ENCODE measurements around the gene ADH6. TPM values are rescaled to one million over a fixed set of nuclear protein-coding genes. Genes with fewer than 3 reads are reported as not detected.
"Not testable (repeated sequence)": the region's sequence is repeated elsewhere in the genome, so short reads cannot be mapped to it uniquely, and the experiment has no call there.

Gene ADH6
- not detected for total RNA-seq
- long read RNA-seq, donor 1, result 0 reads
- long read RNA-seq, donor 2, result 0 reads

- intact Hi-C loops (cut with DNase I), result no loop called here
- no peak for DNase-seq (ENCODE audit: low spot score)
Measured at GRCh38 chr4:99219072-99219471, at the start of gene ADH6. Gene ADH6, minus strand, starts transcription at chr4:99219246. Its CDS starts 94 bp downstream, at chr4:99219152.

GRCh38 chr4:99264927-99265326, 45.9 kb upstream of the ADH6 start:
- DNase-seq (ENCODE audit: low spot score), result no peak
- intact Hi-C loops (cut with DNase I), result no loop called here

DNA sequence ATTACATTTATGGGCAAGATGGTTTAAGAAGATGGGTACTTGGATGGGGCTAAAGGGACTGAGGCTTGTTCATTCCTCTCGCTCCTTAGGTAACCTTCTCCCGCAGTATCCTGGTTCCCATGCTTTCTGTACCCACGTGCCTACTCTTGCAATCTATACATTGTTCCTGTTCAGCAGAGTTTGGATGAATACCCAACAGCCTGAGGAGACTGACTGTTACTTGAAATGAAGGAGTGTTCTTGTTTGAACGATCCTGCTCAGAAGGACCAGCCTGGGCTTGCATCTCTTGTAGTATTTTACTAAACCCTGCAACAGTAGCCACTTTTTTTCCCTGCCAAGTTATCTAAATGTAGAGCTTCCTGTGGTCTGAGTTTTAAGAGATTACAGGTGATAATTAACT, 33.7 kb upstream of the ADH6 start:
- intact Hi-C loops (cut with DNase I), result no loop called here
- no peak for DNase-seq (ENCODE audit: low spot score)

- intact Hi-C loops (cut with DNase I), result no loop called here
- no peak for DNase-seq (ENCODE audit: low spot score)
Measured at GRCh38 chr4:99248714-99249113, 29.7 kb upstream of the ADH6 start.

DNA sequence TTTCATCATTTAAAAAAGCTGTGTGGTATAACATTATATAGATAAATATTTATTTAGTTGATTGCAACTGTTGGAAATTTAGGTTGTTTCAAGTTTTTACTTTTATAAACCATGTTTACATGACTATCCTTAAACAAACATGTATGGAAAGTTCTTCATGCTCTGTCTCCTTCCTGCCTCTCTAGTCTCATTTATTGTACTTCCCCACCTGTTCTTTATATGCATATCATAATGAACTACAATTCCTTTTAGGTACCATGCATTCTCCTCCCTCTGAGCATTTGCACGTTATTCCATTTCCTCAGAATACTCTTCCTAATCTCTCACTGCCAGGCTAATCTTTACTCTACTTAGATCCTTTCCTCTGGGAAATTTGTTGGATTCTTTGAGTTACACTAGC, 16.9 kb upstream of the ADH6 start:
- intact Hi-C loops (cut with DNase I), result no loop called here
- no peak for DNase-seq (ENCODE audit: low spot score)

- intact Hi-C loops (cut with DNase I), result no loop called here
- DNase-seq (ENCODE audit: low spot score), result no peak
Measured at GRCh38 chr4:99234331-99235010, 15.4 kb upstream of the ADH6 start.

DNA sequence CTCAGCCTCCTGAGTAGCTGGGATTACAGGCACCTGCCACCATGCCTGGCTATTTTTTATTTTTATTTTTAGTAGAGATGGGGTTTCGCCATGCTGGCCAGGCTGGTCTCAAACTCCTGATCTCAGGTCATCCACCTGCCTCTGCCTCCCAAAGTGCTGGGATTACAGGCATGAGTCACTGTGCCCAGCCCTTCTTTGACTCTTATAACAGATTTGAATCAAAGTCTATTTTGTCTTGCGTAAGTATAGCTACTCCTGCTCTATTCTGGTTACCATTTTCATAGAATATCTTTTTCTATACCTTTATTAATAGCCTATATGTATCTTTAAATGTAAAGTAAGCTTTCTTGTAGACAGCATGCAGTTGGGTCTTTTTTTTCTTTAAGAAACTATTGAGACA, 14.4 kb upstream of the ADH6 start:
- DNase-seq (ENCODE audit: low spot score); intact Hi-C loops (cut with DNase I): not testable (repeated sequence)

DNA sequence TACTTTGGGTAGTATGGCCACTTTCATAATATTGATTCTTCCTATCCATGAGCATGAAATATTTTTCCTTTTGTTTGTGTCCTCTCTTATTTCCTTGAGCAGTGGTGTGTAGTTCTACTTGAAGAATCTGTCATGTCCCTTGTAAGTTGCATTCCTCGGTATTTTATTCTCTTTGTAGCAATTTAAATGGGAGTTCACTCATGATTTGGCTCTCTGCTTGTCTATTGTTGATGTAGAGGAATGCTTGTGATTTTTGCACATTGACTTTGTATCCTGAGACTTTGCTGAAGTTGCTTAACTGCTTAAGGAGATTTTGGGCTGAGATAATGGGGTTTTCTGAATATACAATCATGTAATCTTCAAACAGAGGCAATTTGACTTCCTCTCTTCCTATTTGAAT, 9.7 kb upstream of the ADH6 start:
- intact Hi-C loops (cut with DNase I); DNase-seq (ENCODE audit: low spot score): not testable (repeated sequence)

DNA sequence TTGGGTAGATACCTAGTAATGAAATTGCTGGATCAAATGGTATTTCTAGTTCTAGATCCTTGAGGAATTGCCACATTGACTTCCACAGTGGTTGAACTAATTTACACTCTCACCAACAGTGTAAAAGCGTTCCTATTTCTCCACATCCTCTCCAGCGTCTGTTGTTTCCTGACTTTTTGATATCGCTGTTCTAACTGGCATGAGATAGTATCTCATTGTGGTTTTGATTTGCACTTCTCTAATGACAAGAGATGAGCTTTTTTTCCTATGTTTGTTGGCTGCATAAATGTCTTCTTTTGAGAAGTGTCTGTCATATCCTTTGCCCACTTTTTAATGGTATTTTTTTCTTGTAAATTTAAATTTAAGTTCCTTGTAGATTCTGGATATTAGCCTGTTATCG, 8.6 kb upstream of the ADH6 start:
- DNase-seq (ENCODE audit: low spot score); intact Hi-C loops (cut with DNase I): not testable (repeated sequence)

DNA sequence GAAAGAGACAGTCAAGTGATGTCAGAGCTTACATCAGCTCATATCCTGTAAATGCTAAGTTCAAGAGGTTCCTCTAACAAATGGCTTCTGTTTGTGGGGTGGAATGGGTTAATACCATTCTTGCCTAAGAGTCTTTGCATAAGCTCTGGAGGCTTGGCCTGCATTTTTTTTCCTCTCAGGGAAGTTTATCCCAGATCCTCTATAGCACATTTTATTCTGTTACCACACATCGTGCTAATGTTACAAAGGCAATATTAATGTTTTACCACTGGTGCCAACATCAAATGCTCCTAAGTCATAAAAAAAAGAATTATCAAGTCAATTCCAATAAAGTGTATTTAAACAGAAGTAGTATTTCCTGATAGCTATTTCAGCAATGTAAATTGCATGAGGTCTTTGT, 2.9 kb upstream of the ADH6 start:
- no peak for DNase-seq (ENCODE audit: low spot score)
- intact Hi-C loops (cut with DNase I), result no loop called here

GRCh38 chr4:99219479-99219878, 433 bp upstream of the ADH6 start:
- DNase-seq (ENCODE audit: low spot score), result no peak
- intact Hi-C loops (cut with DNase I), result no loop called here

DNA sequence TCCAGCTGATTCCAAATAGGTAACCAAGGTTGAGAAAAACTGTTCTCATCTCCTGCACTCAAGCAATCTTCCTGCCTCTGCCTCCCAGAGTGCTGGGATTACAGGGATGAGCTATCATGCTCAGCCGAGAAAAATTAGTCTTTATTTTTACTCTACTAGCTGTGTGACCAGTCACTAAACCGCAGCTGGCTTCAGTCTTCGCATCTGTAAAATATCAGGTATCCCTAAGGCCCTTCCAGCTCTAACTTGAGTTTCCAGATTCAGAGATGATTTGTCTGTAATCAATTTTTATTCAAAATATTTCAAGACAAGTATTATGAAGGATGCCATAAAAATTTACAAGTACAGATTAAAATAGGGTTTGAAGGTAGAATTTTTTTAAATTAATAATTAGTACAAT, 3.5 kb downstream of the ADH6 start:
- intact Hi-C loops (cut with DNase I), result no loop called here

DNA sequence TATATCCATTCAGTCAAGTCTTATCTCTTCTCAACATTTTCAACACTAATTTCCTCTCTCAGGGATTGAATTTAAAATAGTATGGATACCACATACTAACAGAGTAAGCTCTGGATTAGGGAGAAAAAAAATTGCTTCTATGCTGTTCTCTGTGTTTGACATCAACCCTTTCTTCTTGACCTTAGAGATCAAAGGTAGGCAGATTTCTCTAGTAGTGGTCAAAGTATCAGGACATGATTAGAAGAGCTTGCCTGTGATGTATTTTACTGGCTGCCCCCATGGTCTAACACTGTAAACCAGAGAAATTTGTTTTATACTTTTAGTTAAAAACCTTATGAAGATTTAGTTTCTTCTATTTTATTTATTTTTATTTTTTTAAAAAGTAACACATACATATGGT, 8.3 kb downstream of the ADH6 start:
- intact Hi-C loops (cut with DNase I), result no loop called here
- DNase-seq (ENCODE audit: low spot score), result no peak

More for the DNA sequence above, 3.5 kb downstream of the ADH6 start:
- DNase-seq (ENCODE audit: low spot score), result no peak

GRCh38 chr4:99209671-99210070, 9.4 kb downstream of the ADH6 start:
- intact Hi-C loops (cut with DNase I), result no loop called here
- DNase-seq (ENCODE audit: low spot score), result no peak

- DNase-seq (ENCODE audit: low spot score), result no peak
- intact Hi-C loops (cut with DNase I), result no loop called here
Measured at GRCh38 chr4:99208719-99209075, 10.3 kb downstream of the ADH6 start.

DNA sequence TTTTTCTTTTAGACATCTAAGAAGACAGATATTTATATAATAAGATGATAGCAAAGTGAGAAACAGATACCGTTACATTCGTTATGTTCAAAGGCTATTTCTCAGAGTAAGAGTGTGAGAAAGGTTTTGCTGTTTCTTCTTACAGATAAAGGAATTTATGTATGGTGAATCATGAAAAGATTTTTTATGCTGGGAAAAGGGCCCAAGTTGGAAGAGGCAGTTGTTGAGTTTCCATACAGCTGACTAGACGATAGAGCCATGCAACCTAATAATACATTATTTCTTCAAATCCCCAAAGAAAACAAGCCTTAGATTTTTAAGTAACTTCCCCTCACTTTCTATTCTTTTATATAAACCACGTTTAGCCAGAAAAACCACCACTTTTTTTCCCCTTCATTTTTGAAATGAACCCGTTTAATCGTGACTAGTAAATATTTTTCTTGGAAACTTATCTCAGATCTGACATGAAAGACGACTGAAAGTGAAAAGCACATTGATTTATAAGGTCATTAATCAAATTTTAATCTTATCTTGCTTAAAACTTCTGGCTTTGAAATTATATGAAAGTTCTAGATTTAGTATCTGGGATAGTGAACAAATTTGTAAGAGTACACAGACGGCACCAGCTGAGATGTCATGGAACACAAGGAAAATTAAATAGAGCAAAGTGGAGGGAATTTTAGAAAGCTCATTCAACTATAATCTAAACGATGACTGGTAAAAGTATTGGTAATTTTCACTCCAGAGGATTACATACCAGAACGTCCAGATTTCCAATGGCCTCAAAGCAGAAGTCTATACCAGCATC, 10.9 kb downstream of the ADH6 start:
- intact Hi-C loops (cut with DNase I), result no loop called here

DNA sequence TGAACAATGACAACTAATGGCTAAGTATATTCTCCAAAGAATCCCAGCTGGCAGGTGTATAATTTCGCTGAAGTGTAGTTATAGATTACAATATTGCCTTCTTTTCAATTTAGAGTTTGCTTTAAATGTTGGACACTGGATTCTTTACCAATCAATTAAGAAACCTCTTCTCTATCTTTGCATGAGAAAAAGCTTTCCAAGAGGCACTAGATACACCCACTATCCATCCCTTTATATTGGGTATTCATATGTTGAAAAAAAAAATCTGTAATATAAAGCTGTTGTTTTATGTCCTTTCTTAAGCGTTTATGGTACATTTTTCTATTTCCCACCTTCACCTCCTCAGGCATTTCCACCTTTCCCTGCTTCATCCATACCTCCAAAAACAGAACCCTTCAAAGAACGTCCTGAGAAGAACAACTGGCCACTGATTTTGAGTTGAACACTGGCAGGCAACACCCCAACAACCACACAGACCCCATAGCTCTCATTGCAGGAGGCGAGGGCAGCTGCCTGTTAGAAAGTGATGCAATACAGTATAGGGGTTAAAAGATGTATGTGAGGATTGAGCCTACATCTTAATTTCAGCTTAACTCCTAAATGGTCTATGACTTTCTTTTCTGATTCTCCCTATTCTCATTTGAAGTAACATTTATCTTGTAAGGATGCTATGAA, 11.8 kb downstream of the ADH6 start:
- intact Hi-C loops (cut with DNase I), result no loop called here

More for the DNA sequence above, 10.9 kb downstream of the ADH6 start:
- no peak for DNase-seq (ENCODE audit: low spot score)

DNA sequence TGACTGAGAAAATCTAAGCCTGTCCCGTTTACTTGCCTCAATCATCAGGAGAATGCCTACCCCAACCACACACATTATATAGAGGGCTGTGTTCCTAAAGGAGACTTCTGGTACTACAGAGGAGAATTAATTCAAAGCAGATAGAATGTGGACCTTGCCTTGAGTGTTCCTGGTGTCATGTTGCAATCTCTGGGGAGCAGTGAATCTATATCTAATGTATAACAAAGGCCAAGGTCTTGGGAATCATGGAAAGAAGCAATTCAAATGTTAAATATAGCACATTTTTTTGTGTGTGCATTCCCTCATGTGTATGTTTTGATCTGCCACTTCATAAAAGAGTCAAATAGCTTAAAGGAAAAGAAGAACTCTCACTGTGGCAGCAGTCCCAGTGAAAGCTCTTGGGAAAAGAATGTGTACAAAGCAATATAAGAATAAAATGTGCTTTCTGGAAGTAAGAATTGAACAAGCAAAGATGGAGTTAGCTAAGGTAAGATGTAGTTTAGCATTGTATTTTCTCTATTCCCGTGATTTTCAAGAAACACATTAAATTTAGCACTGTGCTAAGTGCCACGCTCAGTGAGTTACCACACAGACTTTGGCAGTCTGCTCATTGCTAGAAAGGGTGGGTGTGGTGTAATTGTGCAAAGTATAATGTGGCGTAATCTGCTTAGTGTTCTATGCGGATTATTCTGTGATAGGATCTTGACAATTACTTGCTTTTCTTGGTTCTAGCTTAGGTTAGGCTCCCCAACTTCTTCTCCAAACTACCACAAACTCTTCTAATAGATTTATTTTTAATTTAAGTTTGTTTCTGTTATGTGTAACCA, 13.7 kb downstream of the ADH6 start:
- intact Hi-C loops (cut with DNase I), result no loop called here
- DNase-seq (ENCODE audit: low spot score), result no peak

More for the DNA sequence above, 11.8 kb downstream of the ADH6 start:
- DNase-seq (ENCODE audit: low spot score), result no peak

DNA sequence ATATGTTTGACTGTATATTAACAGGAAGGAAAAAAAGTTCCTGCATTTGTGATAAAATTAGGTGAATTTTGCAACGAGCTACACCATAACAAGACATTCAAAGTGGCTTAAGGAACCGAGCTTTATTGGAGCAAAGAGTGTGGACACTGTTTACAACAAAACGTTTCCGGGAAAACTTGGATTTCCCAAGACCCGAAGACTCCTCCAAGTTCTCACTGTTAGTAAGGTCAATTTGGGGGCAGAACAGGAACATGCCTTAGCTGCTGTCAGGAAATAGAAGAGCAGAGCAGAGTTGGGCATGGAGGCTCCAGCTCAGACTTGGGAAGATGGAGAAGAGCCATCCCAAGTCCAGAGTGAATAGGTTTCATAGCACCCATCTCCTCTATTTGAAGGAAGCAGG, 16.5 kb downstream of the ADH6 start:
- intact Hi-C loops (cut with DNase I), result no loop called here
- no peak for DNase-seq (ENCODE audit: low spot score)

GRCh38 chr4:99202094-99202493, 17.0 kb downstream of the ADH6 start:
- no peak for DNase-seq (ENCODE audit: low spot score)
- intact Hi-C loops (cut with DNase I), result no loop called here
